Gastroesophageal sphincter (tissue), 3 donors: Measurements from ENCODE around the gene RRP12.

ENCODE experiments used
- POLR2A ChIP-seq, 2 donors: fragments of 450-650 bp; IDR thresholded peaks; one replicate each; pipeline ENCODE4 v1.6.1; 2017; ENCODE audit warnings: antibody characterized with exemption in 2 of 2, mild to moderate bottlenecking in 2 of 2, moderate library complexity in 1 of 2
- POLR2AphosphoS5 ChIP-seq: sonication (generic); formaldehyde crosslinking; IDR thresholded peaks from one replicate; pipeline ENCODE4 v1.6.1; 2017; ENCODE audit warnings: antibody characterized with exemption
- TF ChIP-seq, protein P1 (sequence below), 4 experiments: fragments of 200-600 bp in 2 of 4; fragments of 450-650 bp in 2 of 4; sonication (generic) in 1 of 4; IDR thresholded peaks; one replicate each; pipeline ENCODE4 v1.5.1; 2017 to 2019; ENCODE audit warnings: antibody characterized with exemption in 4 of 4, mild to moderate bottlenecking in 2 of 4, moderate library complexity in 2 of 4

- TF ChIP-seq POLR2AphosphoS5 (no peak), POLR2A (IDR thresholded peaks at IDR 0.05) (no peak)
- TF ChIP-seq, protein P1, sequence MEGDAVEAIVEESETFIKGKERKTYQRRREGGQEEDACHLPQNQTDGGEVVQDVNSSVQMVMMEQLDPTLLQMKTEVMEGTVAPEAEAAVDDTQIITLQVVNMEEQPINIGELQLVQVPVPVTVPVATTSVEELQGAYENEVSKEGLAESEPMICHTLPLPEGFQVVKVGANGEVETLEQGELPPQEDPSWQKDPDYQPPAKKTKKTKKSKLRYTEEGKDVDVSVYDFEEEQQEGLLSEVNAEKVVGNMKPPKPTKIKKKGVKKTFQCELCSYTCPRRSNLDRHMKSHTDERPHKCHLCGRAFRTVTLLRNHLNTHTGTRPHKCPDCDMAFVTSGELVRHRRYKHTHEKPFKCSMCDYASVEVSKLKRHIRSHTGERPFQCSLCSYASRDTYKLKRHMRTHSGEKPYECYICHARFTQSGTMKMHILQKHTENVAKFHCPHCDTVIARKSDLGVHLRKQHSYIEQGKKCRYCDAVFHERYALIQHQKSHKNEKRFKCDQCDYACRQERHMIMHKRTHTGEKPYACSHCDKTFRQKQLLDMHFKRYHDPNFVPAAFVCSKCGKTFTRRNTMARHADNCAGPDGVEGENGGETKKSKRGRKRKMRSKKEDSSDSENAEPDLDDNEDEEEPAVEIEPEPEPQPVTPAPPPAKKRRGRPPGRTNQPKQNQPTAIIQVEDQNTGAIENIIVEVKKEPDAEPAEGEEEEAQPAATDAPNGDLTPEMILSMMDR (IDR thresholded peaks at IDR 0.05) = no peak
Measured at GRCh38 chr10:97356318-97356914, 44.7 kb downstream of the RRP12 start.
